HG03039 (cell line): ENCODE data around the gene PTPRU.

Experiments used
- ATAC-seq: cut with Tn5 transposase; IDR thresholded peaks from one replicate; pipeline ENCODE4 v1.9.1; 2021; ENCODE audit warnings: mild to moderate bottlenecking, moderate library complexity; ENCODE audit not compliant: unreplicated experiment

Gene PTPRU

GRCh38 chr1:29330089-29330488 is 93.8 kb downstream of the PTPRU start:
- ATAC-seq: no peak

DNA sequence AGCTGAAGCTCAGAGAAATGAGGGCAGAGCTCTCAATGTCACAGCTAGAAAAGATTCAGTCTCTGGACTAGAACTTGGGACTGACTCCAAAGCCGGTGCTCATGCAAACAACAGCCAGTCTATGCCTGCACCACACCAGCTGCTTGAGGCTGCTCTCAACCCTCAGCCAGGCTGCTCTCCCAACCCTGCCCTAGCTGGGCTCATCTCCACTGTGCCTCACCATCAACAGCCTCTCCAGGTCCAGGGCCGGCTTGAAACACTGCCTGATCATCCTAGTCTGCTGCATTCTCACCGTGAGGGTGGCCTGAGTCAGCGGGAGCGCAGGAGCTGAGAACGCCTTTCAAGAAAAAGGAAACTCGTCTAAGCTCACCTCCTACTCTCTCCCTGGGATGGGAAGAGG is 94.5 kb downstream of the PTPRU start:
- no peak for ATAC-seq

GRCh38 chr1:29331309-29331708 is 95.0 kb downstream of the PTPRU start:
- no peak for ATAC-seq

GRCh38 chr1:29331729-29332128 is 95.4 kb downstream of the PTPRU start:
- ATAC-seq: no peak

DNA sequence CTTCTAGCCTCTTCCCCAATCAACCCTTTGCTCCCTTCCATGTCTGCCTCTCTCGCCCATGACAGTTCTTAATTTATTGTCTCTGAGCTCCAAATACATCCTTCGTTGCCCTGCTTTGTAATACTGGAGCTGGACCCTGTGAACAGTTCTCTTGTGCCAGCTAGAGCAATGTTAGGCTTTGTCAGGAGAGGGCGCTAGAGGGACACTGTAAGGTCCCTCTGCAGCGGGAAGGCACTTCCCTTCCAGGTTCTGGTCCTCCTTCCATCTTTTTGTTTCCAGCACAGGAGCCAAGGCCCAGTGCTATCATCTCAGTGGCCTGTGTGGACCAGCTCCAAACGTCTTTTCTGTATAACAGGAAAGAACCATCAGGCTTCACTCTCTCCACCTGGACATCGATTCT is 95.9 kb downstream of the PTPRU start:
- no peak for ATAC-seq

DNA sequence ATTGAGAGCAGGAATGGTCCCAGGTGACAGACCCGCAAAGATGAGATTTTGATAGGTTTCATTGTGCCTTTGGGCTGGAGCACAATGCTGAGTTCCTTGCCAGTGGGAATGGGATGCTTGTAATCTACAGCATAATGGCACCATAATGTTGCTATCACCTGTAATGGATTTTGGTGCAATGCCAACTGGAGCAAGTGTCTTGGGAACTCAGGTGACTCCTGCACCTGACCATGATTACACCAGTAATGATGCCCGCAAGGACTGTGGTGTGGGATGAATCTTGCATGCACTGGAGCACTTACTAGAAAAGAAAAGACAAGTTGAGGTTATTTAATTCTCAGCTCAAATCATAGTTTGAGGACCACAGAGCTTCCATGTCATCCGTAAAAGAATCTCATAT is 96.7 kb downstream of the PTPRU start:
- no peak for ATAC-seq

- ATAC-seq: no peak
These were observed 99.3 kb downstream of the PTPRU start for GRCh38 chr1:29335573-29335972.

DNA sequence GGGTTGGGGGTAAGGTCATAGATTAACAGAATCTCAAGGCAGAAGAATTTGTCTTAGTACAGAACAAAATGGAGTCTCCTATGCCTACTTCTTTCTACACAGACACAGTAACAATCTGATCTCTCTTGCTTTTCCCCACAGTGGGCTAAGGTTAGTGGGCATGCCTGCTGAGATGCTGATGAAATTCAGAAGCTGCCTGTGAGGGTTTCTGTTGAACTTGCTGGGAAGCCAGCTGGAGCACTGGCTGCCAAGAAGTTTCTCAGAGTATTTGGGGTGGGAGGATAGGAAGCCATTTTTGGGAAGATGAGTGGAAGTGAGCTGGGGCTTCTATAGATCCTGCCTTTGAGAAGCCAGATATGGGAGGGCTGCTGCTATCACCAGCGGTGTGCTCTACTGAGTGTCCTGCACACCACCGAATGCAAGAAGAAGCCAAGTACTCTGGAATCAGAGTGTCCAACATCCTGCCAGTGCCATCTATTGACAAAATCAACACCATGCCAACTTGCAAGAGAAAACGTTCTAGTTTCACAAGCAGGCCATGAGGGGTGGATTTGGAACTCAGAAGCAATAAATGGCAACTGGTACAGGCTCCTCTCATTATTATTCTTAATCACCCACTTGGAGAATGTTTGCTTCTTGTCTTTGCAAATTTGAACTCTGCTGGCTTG is 102.7 kb downstream of the PTPRU start:
- ATAC-seq: no peak

- ATAC-seq: no peak
These were observed 105.6 kb downstream of the PTPRU start for GRCh38 chr1:29341936-29342335.

DNA sequence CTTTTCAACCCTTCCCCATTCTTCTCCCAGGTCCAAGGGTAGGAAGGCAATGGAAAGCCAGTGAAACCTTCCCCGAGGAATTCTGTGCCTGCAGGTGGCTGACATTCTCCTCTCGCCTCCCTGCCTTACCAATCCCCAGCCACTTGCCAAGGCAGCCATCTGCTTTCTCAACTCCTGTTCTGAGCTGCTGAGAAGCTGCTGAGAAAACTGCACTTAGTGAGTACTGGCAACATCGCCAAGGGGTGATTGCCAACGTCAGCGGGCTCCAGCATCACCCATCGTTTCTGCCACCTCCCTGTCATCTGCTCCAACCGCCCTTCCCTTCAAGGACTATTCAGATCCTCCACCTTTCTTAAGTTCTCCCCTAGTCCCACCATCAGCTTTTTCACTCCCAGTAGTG is 106.0 kb downstream of the PTPRU start:
- ATAC-seq: no peak

DNA sequence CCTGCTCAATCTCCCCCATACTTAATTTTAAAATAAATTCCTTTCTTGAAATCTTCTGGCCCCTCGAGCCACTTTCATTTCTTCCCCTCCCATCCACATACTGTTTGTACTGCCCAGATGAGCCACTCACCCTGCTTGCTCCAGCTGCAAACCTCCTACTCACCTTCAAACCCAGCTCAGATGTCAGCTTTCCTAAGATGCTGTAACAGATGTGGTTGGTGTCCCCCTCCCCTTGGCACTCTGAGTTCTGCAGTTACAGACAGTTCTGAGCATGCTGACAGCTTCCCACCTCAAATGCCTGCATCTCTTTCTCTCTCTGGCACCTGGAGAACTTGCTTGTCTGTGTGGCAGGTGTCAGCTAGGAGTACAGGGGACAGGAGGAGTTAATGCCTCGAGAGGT is 106.7 kb downstream of the PTPRU start:
- ATAC-seq: no peak

DNA sequence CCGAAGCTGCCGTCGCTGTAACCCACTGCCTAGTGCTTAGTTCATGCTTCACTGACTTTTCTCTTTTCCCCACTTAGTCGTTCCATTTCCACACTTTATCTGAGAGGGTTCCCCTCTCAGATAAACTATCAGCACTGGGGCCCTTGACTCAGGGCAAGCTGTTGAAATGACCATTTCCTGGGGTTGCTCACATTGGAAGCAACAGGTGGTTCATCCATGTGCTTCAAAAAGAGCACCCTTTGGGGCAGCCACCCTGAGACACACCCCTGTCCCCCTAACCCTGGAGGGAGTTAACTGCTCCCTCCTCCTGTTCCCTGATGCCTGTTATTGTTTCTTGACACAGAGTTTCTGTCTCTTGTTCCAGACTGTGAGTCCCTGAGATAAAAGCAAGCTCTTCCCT is 107.2 kb downstream of the PTPRU start:
- no peak for ATAC-seq

DNA sequence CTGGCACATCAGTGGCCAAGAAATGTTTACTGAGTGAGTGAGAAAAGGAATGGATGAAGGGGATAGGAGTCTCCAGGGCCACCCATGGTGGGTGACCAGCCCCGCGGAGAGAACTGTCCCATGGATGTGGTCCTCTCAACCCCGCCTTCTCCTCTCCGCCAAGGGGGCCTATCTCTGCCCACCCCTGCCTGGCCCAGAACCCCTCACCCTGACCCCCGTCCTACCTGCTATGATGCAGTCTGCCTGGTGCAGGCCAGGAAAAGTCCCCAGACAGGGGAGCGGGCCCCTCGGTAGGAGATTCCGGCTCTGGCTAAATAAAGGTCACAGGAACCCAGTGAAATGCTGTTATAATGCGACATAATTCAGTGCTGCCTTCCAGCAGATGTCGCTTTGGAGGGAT is 107.6 kb downstream of the PTPRU start:
- ATAC-seq: no peak

DNA sequence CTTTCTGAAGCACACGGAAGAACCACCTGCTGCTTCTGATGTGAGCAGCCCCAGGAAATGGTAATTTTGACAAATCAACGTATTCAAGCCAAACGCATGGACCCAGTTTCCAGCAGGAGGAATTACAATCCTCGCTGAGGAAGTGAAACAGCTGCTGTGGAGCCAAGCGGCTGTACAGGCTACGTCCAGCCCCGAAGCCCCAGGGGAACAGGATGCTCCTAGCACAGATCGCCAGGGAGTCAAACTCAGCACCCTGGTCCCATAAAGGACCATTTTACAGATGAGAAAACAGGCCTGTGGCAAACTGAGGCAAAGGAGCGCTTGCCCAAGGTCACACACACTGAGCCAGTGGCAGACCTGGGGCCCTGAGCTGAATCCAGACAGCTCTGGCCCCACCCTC is 108.0 kb downstream of the PTPRU start:
- ATAC-seq: no peak

GRCh38 chr1:29346576-29346975 is 110.3 kb downstream of the PTPRU start:
- ATAC-seq: no peak

DNA sequence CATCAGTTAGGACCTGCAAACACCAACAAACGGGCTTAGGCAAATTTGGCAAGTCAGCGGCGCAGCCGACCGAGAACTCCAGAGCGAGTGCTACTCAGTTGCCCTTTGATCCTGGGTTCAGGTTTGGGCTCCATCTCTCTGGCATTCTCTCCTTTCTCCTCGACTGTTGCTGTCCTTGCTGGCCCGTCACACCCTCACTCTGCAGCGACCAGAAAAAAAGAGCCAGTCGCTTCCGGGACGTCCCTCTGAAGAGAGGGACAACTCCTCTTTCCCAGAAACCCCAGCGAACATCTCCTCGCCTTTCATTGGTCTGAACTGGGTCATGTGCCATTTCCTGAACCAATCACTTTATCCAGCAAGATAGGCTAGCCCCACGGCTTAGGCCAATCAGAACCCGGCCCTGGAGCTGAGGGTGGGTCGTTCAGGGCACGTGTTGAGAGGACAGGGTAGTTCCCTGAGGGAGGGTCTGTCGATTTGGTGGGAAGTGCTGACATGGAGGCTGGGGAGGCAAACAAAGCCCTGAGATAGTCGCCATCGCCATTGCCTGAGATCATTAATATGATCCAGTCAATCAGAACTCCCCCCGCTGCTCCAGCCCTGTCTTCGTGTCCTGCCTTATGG is 113.7 kb downstream of the PTPRU start:
- ATAC-seq: no peak

DNA sequence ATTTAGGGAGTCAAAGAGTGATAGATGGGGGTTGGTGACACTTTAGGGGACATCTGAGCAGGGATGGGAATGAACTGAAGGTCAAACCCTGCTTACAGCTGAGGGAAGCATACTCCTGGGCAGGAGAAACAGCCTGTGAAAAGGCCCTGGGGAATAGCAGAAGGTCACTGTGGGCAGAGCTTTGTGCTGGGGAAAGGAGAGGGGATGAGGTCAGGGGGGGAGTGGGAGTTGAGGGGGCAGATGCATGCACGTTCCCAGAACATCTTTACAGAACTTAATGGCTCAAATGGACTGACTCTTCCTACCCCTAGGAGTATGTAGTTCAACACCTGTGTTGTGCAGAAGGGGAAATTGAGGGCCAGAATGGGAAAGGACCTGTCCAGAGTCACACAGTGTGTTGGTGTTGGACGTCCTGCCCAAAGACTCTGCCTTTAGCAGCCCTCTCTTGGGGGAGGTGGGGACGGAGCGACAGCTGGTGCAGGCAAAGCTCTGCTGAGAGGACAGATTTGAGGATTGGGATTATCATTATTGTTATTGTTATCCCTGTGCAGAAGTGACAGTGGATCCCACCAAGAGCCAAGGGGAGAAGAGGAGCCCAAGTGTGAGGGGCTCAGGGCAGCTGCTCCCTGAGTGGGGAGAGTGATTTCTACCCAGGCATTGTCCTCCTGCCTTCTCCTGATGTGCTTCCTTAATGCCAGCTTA is 116.5 kb downstream of the PTPRU start:
- ATAC-seq: no peak

DNA sequence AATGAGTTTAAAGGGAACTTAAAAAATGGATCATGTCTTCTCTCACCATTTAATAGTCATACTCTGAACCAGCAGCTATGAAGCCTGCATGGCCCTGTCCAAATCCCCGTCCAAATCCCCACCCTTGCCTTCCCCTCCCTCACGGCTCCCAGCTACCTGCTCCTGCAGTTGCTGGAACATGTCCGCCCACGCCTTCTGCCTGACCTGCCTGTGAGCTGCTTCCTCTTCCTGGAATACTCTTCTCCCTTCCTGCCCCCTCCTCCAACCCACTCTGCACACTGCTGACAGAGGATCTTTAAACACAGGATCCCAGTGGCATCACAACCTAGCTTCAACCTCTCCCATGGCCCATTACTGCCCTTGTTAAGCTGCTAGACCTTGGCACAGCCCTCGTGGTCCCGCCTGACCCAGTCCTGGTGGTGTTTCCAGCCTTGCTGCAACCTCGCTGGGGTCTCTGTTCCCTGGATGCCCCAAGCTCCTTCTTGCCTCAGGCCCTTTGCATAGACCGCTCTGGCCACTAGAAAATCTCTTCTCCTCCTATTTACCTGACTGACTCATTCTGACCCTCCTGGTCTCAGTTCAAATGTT is 118.3 kb downstream of the PTPRU start:
- ATAC-seq: no peak

GRCh38 chr1:29355375-29355774 is 119.1 kb downstream of the PTPRU start:
- ATAC-seq: no peak

DNA sequence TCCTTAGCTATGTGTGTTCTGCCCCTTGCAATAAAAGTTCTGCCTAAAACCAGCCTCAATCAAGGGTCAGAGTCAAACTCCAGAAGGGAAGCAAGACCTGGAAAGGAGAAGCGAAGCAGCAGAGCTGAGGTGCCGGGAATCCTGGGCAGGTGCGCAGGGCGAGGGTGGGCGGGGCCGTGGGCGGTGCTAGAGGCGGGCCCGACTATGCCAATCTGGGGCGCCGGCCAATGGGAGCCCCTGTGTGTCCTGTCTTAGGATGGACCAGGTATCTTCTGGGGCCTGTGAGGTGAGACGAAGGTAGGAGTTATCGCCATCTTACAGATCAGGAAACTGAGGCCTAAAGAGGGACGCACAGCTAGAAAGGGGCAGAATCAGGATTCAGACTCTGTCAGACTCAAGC is 120.3 kb downstream of the PTPRU start:
- no peak for ATAC-seq

DNA sequence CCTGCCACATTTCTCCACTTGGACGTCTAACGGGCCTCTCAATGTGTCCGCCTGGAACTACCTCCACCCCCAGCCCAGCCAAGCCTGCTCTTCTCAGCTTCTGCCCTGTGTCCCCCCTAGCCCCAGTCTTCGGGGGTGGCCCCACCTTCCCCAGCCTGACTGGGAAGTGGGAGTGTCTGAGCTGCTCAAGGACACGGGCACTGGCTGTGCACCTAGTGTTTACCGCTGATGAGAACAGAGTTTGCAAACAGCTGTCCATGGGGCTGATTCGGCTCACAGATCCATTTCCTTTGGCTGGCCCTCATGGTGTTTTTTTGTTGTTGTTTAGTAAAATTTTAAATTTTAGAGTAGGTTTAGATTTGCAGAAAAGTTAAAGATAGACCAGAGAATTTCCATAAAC is 121.1 kb downstream of the PTPRU start:
- ATAC-seq: no peak

- ATAC-seq: no peak
These were observed 121.9 kb downstream of the PTPRU start for GRCh38 chr1:29358183-29358582.
